ENCODE results near the gene OTUB1. TPM values are rescaled to one million over a fixed set of nuclear protein-coding genes. Genes with fewer than 3 reads are reported as not detected.
A peak's percentile ranks its signal among the peaks of the same experiment; 100 is the strongest.

The OTUB1 gene
- total and polyA plus RNA-seq, 2 of the 13 experiments (the other 11 are each of a cell fraction or from before 2014, with no cell fraction given): 58.8 to 130 TPM

- no peak for TF ChIP-seq AHDC1 (CRISPR knock-in tag; IDR thresholded peaks at IDR 0.05; ENCODE audit: borderline replicate concordance)
- TF ChIP-seq ZMYM4 (CRISPR knock-in tag; IDR thresholded peaks at IDR 0.05): peak; percentile 78
- peak; percentile 75 for TF ChIP-seq SPEN (CRISPR knock-in tag; IDR thresholded peaks at IDR 0.05; ENCODE audit: low read depth)
- TF ChIP-seq ZNF503 (CRISPR knock-in tag; IDR thresholded peaks at IDR 0.05): peak; percentile 70; the same call in 1 of the 2 replicates
- peak; percentile 66 for TF ChIP-seq ELF1 (CRISPR knock-in tag; IDR thresholded peaks at IDR 0.05)
- no peak for TF ChIP-seq DMTF1 (CRISPR knock-in tag; IDR thresholded peaks at IDR 0.05)
- peak; percentile 94 for TF ChIP-seq ZNF124 (CRISPR knock-in tag; IDR thresholded peaks at IDR 0.05)
- peak; percentile 87 for TF ChIP-seq HOXA3 (CRISPR knock-in tag; IDR thresholded peaks at IDR 0.05)
- TF ChIP-seq KLF16 (CRISPR knock-in tag; IDR thresholded peaks at IDR 0.05): peak in 1 of 2 experiments; percentile 66; a peak in 1 of 4 replicates
- peak; percentile 75; the same call in 1 of the 2 replicates for TF ChIP-seq ZNF292 (CRISPR knock-in tag; IDR thresholded peaks at IDR 0.05; ENCODE audit: borderline replicate concordance, low read depth)
- TF ChIP-seq ZNF556 (CRISPR knock-in tag; IDR thresholded peaks at IDR 0.05; ENCODE audit: borderline replicate concordance): peak; percentile 61; the same call in 1 of the 2 replicates
- TF ChIP-seq RNF2 (conservative IDR thresholded peaks at IDR 0.05; ENCODE audit: low read depth): peak; percentile 42; the same call in 1 of the 2 replicates
- peak; percentile 34; the same call in 1 of the 2 replicates for TF ChIP-seq NCOA2 (CRISPR knock-in tag; IDR thresholded peaks at IDR 0.05)
- TF ChIP-seq FUBP1 (CRISPR knock-in tag; IDR thresholded peaks at IDR 0.05; ENCODE audit: borderline replicate concordance): 0 out of 2 replicates have a peak, but pooled peaks have one; percentile 49
- peak; percentile 45; the same call in 1 of the 2 replicates for TF ChIP-seq EED (CRISPR knock-in tag; IDR thresholded peaks at IDR 0.05)
- no peak for TF ChIP-seq ZSCAN30 (CRISPR knock-in tag; IDR thresholded peaks at IDR 0.05)
Measured at GRCh38 chr11:64007629-64008282, 21.5 kb downstream of the OTUB1 start (continued).
